Measurements from ENCODE around the gene DPP7.

The DPP7 gene

GRCh38 chr9:137065336-137065967, 49.1 kb downstream of the DPP7 start:
- Histone ChIP-seq H2BK5ac (ENCODE audit: low read depth, low read length, poor library complexity, severe bottlenecking) (no peak overlapping the region), H3K9ac (ENCODE audit: low read length) (no peak overlapping the region), H3K9me3 (ENCODE audit: control insufficient read depth, low read length) (no peaks in the 10 kb centered on the region), H3K14ac (ENCODE audit: low read length in 2 of 2) (no peak overlapping the region), H3K4me3 (ENCODE audit: insufficient read depth in 1 of 2, low read depth in 1 of 2, low read length in 2 of 2) (no peak overlapping the region), H2BK15ac (ENCODE audit: low read depth, poor library complexity, severe bottlenecking) (peak overlapping the region; percentile 20), H3K27ac (ENCODE audit: low read length, poor library complexity, severe bottlenecking) (no peak overlapping the region), H3K4me2 (ENCODE audit: low read length, poor library complexity, severe bottlenecking) (no peak overlapping the region), H2BK12ac (ENCODE audit: low read length in 2 of 2) (no peak overlapping the region), H3K27me3 (ENCODE audit: control insufficient read depth in 1 of 2, insufficient read depth in 1 of 2, low read length in 2 of 2) (peaks cover 0 to 15% of the 10 kb centered on the region in 2 experiments), H2AFZ (ENCODE audit: low read depth, low read length) (no peak overlapping the region), H3K18ac (ENCODE audit: low read depth in 1 of 2, low read length in 2 of 2) (no peak overlapping the region), H3K4me1 (ENCODE audit: control insufficient read depth, insufficient read depth, low read depth, low read length) (peaks cover 12% of the 10 kb centered on the region), H3K4ac (ENCODE audit: low read depth in 1 of 2, low read length in 2 of 2) (no peak overlapping the region), H3K23ac (ENCODE audit: low read length in 2 of 2) (no peak overlapping the region), H4K8ac (ENCODE audit: low read length) (no peak overlapping the region), H2AK5ac (ENCODE audit: low read length, severe bottlenecking) (no peak overlapping the region), H3K36me3 (ENCODE audit: control insufficient read depth in 1 of 2, insufficient read depth in 2 of 2, low read depth in 1 of 2, low read length in 2 of 2) (peaks cover 0 to 6% of the 10 kb centered on the region in 2 experiments), H4K91ac (ENCODE audit: low read length) (no peak overlapping the region), H2BK120ac (ENCODE audit: low read depth, low read length) (no peak overlapping the region), H3K79me1 (replicated peaks; ENCODE audit: low read length, poor library complexity, severe bottlenecking) (no peaks in the 10 kb centered on the region)
- WGBS: 96% methylated on average over 23 of the region's 23 CpGs
- no peak for DNase-seq

- no peak overlapping the region for H2BK12ac ChIP-seq (ENCODE audit: low read length in 2 of 2)
- H2BK120ac ChIP-seq (ENCODE audit: low read depth, low read length): no peak overlapping the region
- H3K18ac ChIP-seq (ENCODE audit: low read depth in 1 of 2, low read length in 2 of 2): no peak overlapping the region
- no peak overlapping the region for H3K27ac ChIP-seq (ENCODE audit: low read length, poor library complexity, severe bottlenecking)
- H3K14ac ChIP-seq (ENCODE audit: low read length in 2 of 2): no peak overlapping the region
- H2BK5ac ChIP-seq (ENCODE audit: low read depth, low read length, poor library complexity, severe bottlenecking): no peak overlapping the region
- peaks cover 0 to 15% of the 10 kb centered on the region in 2 experiments for H3K27me3 ChIP-seq (ENCODE audit: control insufficient read depth in 1 of 2, insufficient read depth in 1 of 2, low read length in 2 of 2)
- H2AK5ac ChIP-seq (ENCODE audit: low read length, severe bottlenecking): no peak overlapping the region
- H3K23ac ChIP-seq (ENCODE audit: low read length in 2 of 2): no peak overlapping the region
- no peaks in the 10 kb centered on the region for H3K79me1 ChIP-seq (replicated peaks; ENCODE audit: low read length, poor library complexity, severe bottlenecking)
- peaks cover 7% of the 10 kb centered on the region for H3K4me1 ChIP-seq (ENCODE audit: control insufficient read depth, insufficient read depth, low read depth, low read length)
- DNase-seq: no peak
- no peak overlapping the region for H4K8ac ChIP-seq (ENCODE audit: low read length)
- no peak overlapping the region for H3K9ac ChIP-seq (ENCODE audit: low read length)
- no peak overlapping the region for H4K91ac ChIP-seq (ENCODE audit: low read length)
- WGBS: 86% methylated on average over 12 of the region's 12 CpGs
- H3K4me3 ChIP-seq (ENCODE audit: insufficient read depth in 1 of 2, low read depth in 1 of 2, low read length in 2 of 2): no peak overlapping the region
- H3K4me2 ChIP-seq (ENCODE audit: low read length, poor library complexity, severe bottlenecking): no peak overlapping the region
- H2AFZ ChIP-seq (ENCODE audit: low read depth, low read length): no peak overlapping the region
- H2BK15ac ChIP-seq (ENCODE audit: low read depth, poor library complexity, severe bottlenecking): no peak overlapping the region
- no peaks in the 10 kb centered on the region for H3K9me3 ChIP-seq (ENCODE audit: control insufficient read depth, low read length)
- no peak overlapping the region for H3K4ac ChIP-seq (ENCODE audit: low read depth in 1 of 2, low read length in 2 of 2)
- peaks cover 0 to 6% of the 10 kb centered on the region in 2 experiments for H3K36me3 ChIP-seq (ENCODE audit: control insufficient read depth in 1 of 2, insufficient read depth in 2 of 2, low read depth in 1 of 2, low read length in 2 of 2)
Observed at GRCh38 chr9:137064880-137065164, 49.7 kb downstream of the DPP7 start.

- H4K91ac ChIP-seq (ENCODE audit: low read length): no peak overlapping the region
- no peak overlapping the region for H2BK120ac ChIP-seq (ENCODE audit: low read depth, low read length)
- no peak overlapping the region for H3K4me3 ChIP-seq (ENCODE audit: insufficient read depth in 1 of 2, low read depth in 1 of 2, low read length in 2 of 2)
- H3K27me3 ChIP-seq (ENCODE audit: control insufficient read depth in 1 of 2, insufficient read depth in 1 of 2, low read length in 2 of 2): peaks cover 0 to 11% of the 10 kb centered on the region in 2 experiments
- H2BK5ac ChIP-seq (ENCODE audit: low read depth, low read length, poor library complexity, severe bottlenecking): no peak overlapping the region
- no peak overlapping the region for H3K23ac ChIP-seq (ENCODE audit: low read length in 2 of 2)
- no peak overlapping the region for H2BK15ac ChIP-seq (ENCODE audit: low read depth, poor library complexity, severe bottlenecking)
- no peak overlapping the region for H3K27ac ChIP-seq (ENCODE audit: low read length, poor library complexity, severe bottlenecking)
- no peaks in the 10 kb centered on the region for H3K9me3 ChIP-seq (ENCODE audit: control insufficient read depth, low read length)
- no peak overlapping the region for H3K18ac ChIP-seq (ENCODE audit: low read depth in 1 of 2, low read length in 2 of 2)
- H3K79me1 ChIP-seq (replicated peaks; ENCODE audit: low read length, poor library complexity, severe bottlenecking): no peaks in the 10 kb centered on the region
- peaks cover 2% of the 10 kb centered on the region for H3K4me1 ChIP-seq (ENCODE audit: control insufficient read depth, insufficient read depth, low read depth, low read length)
- H4K8ac ChIP-seq (ENCODE audit: low read length): no peak overlapping the region
- no peak overlapping the region for H3K9ac ChIP-seq (ENCODE audit: low read length)
- no peak overlapping the region for H3K4me2 ChIP-seq (ENCODE audit: low read length, poor library complexity, severe bottlenecking)
- H3K14ac ChIP-seq (ENCODE audit: low read length in 2 of 2): no peak overlapping the region
- DNase-seq: peak; percentile 36
- no peak overlapping the region for H2AK5ac ChIP-seq (ENCODE audit: low read length, severe bottlenecking)
- H3K36me3 ChIP-seq (ENCODE audit: control insufficient read depth in 1 of 2, insufficient read depth in 2 of 2, low read depth in 1 of 2, low read length in 2 of 2): peaks cover 0 to 6% of the 10 kb centered on the region in 2 experiments
- H2BK12ac ChIP-seq (ENCODE audit: low read length in 2 of 2): no peak overlapping the region
- 53% methylated on average over 55 of the region's 55 CpGs for WGBS
- no peak overlapping the region for H2AFZ ChIP-seq (ENCODE audit: low read depth, low read length)
- no peak overlapping the region for H3K4ac ChIP-seq (ENCODE audit: low read depth in 1 of 2, low read length in 2 of 2)
Observed at GRCh38 chr9:137064027-137064879, 50.3 kb downstream of the DPP7 start.

- DNase-seq: no peak
- WGBS: 85% methylated on average over 26 of the region's 26 CpGs
Observed at GRCh38 chr9:137063311-137064026, 51.1 kb downstream of the DPP7 start.

More at GRCh38 chr9:137063311-137064026, 51.1 kb downstream of the DPP7 start:
- H3K14ac ChIP-seq (ENCODE audit: low read length in 2 of 2): no peak overlapping the region
- peaks cover 2% of the 10 kb centered on the region for H3K4me1 ChIP-seq (ENCODE audit: control insufficient read depth, insufficient read depth, low read depth, low read length)
- no peak overlapping the region for H2BK5ac ChIP-seq (ENCODE audit: low read depth, low read length, poor library complexity, severe bottlenecking)
- peaks cover 0 to 10% of the 10 kb centered on the region in 2 experiments for H3K27me3 ChIP-seq (ENCODE audit: control insufficient read depth in 1 of 2, insufficient read depth in 1 of 2, low read length in 2 of 2)
- H3K4ac ChIP-seq (ENCODE audit: low read depth in 1 of 2, low read length in 2 of 2): no peak overlapping the region
- no peak overlapping the region for H3K23ac ChIP-seq (ENCODE audit: low read length in 2 of 2)
- no peak overlapping the region for H4K91ac ChIP-seq (ENCODE audit: low read length)
- no peak overlapping the region for H3K27ac ChIP-seq (ENCODE audit: low read length, poor library complexity, severe bottlenecking)
- H3K36me3 ChIP-seq (ENCODE audit: control insufficient read depth in 1 of 2, insufficient read depth in 2 of 2, low read depth in 1 of 2, low read length in 2 of 2): peaks cover 0 to 6% of the 10 kb centered on the region in 2 experiments
- no peak overlapping the region for H3K4me2 ChIP-seq (ENCODE audit: low read length, poor library complexity, severe bottlenecking)
- no peak overlapping the region for H2BK15ac ChIP-seq (ENCODE audit: low read depth, poor library complexity, severe bottlenecking)
- no peak overlapping the region for H4K8ac ChIP-seq (ENCODE audit: low read length)
- H3K9me3 ChIP-seq (ENCODE audit: control insufficient read depth, low read length): no peaks in the 10 kb centered on the region
- no peak overlapping the region for H3K9ac ChIP-seq (ENCODE audit: low read length)
- no peak overlapping the region for H3K4me3 ChIP-seq (ENCODE audit: insufficient read depth in 1 of 2, low read depth in 1 of 2, low read length in 2 of 2)
- H2AFZ ChIP-seq (ENCODE audit: low read depth, low read length): no peak overlapping the region
- H3K18ac ChIP-seq (ENCODE audit: low read depth in 1 of 2, low read length in 2 of 2): no peak overlapping the region
- no peaks in the 10 kb centered on the region for H3K79me1 ChIP-seq (replicated peaks; ENCODE audit: low read length, poor library complexity, severe bottlenecking)
- H2AK5ac ChIP-seq (ENCODE audit: low read length, severe bottlenecking): no peak overlapping the region
- no peak overlapping the region for H2BK12ac ChIP-seq (ENCODE audit: low read length in 2 of 2)
- no peak overlapping the region for H2BK120ac ChIP-seq (ENCODE audit: low read depth, low read length)

Measured in mesenchymal stem cell (in vitro differentiated cells and primary cell).